MM.1S (cell line): ENCODE measurements around the gene CTU2.

ENCODE experiments used
- EZH2 ChIP-seq: fragments of 300-600 bp; sonication (generic); optimal IDR thresholded peaks from 2 replicates; pipeline ENCODE3; 2017; ENCODE audit warnings: low read depth, mild to moderate bottlenecking, antibody characterized with exemption, low read length, mixed read lengths
- TF ChIP-seq, protein P1 (sequence below): fragments of 300-600 bp; sonication (generic); IDR thresholded peaks from 2 replicates; pipeline ENCODE4 v1.5.1; 2016; ENCODE audit warnings: antibody characterized with exemption, low read length, mixed read lengths

DNA sequence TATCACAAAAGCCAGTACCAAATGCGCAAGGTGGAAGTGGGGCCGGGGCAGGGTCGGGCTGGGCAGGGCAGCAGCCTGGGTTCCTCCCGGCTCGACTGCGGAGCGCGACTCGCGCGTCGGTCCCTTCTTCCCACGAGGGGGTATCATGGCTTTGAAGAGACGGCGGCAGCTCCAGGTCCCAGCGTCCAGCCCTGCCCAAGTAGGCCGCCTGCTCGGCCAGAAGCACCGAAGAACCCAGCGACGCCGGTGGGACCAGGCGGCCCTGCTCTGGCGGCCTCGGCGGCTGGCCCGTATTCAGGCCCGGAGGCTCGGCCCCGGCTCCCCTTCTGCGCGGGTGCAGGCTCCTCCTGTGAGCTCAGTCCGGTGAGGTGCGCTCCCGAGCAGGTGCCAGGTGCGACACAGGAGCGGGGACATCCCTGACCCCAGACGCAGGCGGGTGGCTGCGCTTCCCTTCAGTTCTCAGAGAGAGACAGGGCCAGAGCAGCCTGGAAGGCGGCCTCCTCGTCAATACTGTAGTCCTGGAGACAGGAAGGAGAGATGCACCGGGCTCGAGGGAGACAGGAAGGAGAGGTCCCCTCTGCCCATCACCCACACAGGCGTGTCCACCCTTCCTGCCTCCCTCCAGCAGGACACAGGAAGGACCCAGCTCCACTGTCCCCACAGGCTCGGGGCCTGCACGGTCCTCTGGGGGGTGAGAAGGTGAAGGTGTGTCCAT is 9.0 kb upstream of the CTU2 start:
- TF ChIP-seq, protein P1, sequence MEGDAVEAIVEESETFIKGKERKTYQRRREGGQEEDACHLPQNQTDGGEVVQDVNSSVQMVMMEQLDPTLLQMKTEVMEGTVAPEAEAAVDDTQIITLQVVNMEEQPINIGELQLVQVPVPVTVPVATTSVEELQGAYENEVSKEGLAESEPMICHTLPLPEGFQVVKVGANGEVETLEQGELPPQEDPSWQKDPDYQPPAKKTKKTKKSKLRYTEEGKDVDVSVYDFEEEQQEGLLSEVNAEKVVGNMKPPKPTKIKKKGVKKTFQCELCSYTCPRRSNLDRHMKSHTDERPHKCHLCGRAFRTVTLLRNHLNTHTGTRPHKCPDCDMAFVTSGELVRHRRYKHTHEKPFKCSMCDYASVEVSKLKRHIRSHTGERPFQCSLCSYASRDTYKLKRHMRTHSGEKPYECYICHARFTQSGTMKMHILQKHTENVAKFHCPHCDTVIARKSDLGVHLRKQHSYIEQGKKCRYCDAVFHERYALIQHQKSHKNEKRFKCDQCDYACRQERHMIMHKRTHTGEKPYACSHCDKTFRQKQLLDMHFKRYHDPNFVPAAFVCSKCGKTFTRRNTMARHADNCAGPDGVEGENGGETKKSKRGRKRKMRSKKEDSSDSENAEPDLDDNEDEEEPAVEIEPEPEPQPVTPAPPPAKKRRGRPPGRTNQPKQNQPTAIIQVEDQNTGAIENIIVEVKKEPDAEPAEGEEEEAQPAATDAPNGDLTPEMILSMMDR = no peak
- TF ChIP-seq EZH2 = no peak
